GM23338 (cell line): Measurements from ENCODE around the gene SHISA9. TPM values are rescaled to one million over a fixed set of nuclear protein-coding genes. Genes with fewer than 3 reads are reported as not detected.

Experiments
- ATAC-seq: fragments of 200-7000 bp; cut with Tn5 transposase; 3 replicates; pipeline ENCODE4 v1.9.1; 2020
- DNase-seq: peaks from one replicate; pipeline ENCODE4 v3.0.0-alpha.2; 2015; ENCODE audit warnings: low spot score
- H2AFZ ChIP-seq: fragments of 200-600 bp; sonication (generic); 2 replicates; pipeline ENCODE4 v1.8.0; 2016; ENCODE audit warnings: antibody characterized with exemption, mild to moderate bottlenecking, moderate library complexity
- H3F3A ChIP-seq: fragments of 200-600 bp; sonication (generic); replicated peaks from 2 replicates; pipeline ENCODE4 v1.8.0; 2017; ENCODE audit warnings: antibody characterized with exemption, mixed run types, low read depth
- H3K27ac ChIP-seq: fragments of 200-600 bp; sonication (generic); 2 replicates; pipeline ENCODE4 v1.6.1; 2016; ENCODE audit warnings: low read depth
- H3K27me3 ChIP-seq: fragments of 200-600 bp; sonication (generic); 2 replicates; pipeline ENCODE4 v1.8.0; 2016; ENCODE audit warnings: mild to moderate bottlenecking, mixed run types, moderate library complexity; ENCODE audit not compliant: insufficient read depth
- H3K36me3 ChIP-seq: fragments of 200-600 bp; sonication (generic); 2 replicates; pipeline ENCODE4 v1.8.0; 2016; ENCODE audit warnings: mild to moderate bottlenecking; ENCODE audit not compliant: insufficient read depth
- H3K4me1 ChIP-seq: fragments of 200-600 bp; sonication (generic); 2 replicates; pipeline ENCODE4 v1.8.0; 2016; ENCODE audit warnings: mild to moderate bottlenecking, moderate library complexity; ENCODE audit not compliant: insufficient read depth
- H3K4me2 ChIP-seq: fragments of 200-600 bp; sonication (generic); 2 replicates; pipeline ENCODE4 v1.7.1; 2017; ENCODE audit warnings: mixed run types
- H3K4me3 ChIP-seq: fragments of 200-600 bp; sonication (generic); 2 replicates; pipeline ENCODE4 v1.6.1; 2016; ENCODE audit warnings: mixed run types
- H3K79me2 ChIP-seq: fragments of 200-600 bp; sonication (generic); replicated peaks from 2 replicates; pipeline ENCODE4 v1.8.0; 2017; ENCODE audit warnings: mild to moderate bottlenecking; ENCODE audit not compliant: insufficient read depth
- H3K9me2 ChIP-seq: fragments of 200-600 bp; sonication (generic); 2 replicates; pipeline ENCODE4 v1.8.0; 2017; ENCODE audit not compliant: insufficient read depth
- H4K20me1 ChIP-seq: fragments of 200-600 bp; sonication (generic); replicated peaks from 2 replicates; pipeline ENCODE4 v1.8.0; 2017; ENCODE audit warnings: mild to moderate bottlenecking; ENCODE audit not compliant: insufficient read depth
- H3K27ac Mint-ChIP-seq: 2 replicates; pipeline ENCODE4 v1.8.0; 2020; ENCODE audit warnings: inconsistent platforms, mild to moderate bottlenecking, moderate library complexity, mixed read lengths
- H3K27me3 Mint-ChIP-seq: 3 replicates; pipeline ENCODE4 v1.8.0; 2022; ENCODE audit warnings: low read depth, mild to moderate bottlenecking, moderate library complexity, mixed read lengths, inconsistent platforms; ENCODE audit not compliant: insufficient read depth, poor library complexity
- H3K36me3 Mint-ChIP-seq: 3 replicates; pipeline ENCODE4 v1.8.0; 2021; ENCODE audit warnings: low read depth, mild to moderate bottlenecking, inconsistent platforms, moderate library complexity, mixed read lengths
- H3K4me1 Mint-ChIP-seq: 3 replicates; pipeline ENCODE4 v1.8.0; 2020; ENCODE audit warnings: mild to moderate bottlenecking, inconsistent platforms, mixed read lengths
- H3K4me3 Mint-ChIP-seq: 3 replicates; pipeline ENCODE4 v1.8.0; 2021; ENCODE audit warnings: moderate library complexity, mild to moderate bottlenecking, inconsistent platforms, mixed read lengths
- H3K9me3 Mint-ChIP-seq: 3 replicates; pipeline ENCODE4 v1.8.0; 2020; ENCODE audit warnings: moderate library complexity, mild to moderate bottlenecking, inconsistent platforms, mixed read lengths
- CREB1 ChIP-seq: fragments of 250-450 bp; sonication (Bioruptor Pico); IDR thresholded peaks from 2 replicates; pipeline ENCODE4 v1.5.0; 2020; ENCODE audit warnings: low read depth, mild to moderate bottlenecking, moderate library complexity
- EZH2 ChIP-seq: fragments of 200-600 bp; sonication (generic); IDR thresholded peaks from one replicate; pipeline ENCODE4 v1.8.0; 2017; ENCODE audit warnings: antibody characterized with exemption, mild to moderate bottlenecking, low read depth; ENCODE audit not compliant: unreplicated experiment
- EZH2phosphoT487 ChIP-seq: fragments of 200-600 bp; sonication (generic); IDR thresholded peaks from one replicate; pipeline ENCODE4 v1.8.1; 2018; ENCODE audit warnings: antibody characterized with exemption; ENCODE audit not compliant: unreplicated experiment
- JUNB ChIP-seq: IDR thresholded peaks from one replicate; pipeline ENCODE4 v1.6.1; 2016; ENCODE audit warnings: antibody characterized with exemption; ENCODE audit not compliant: unreplicated experiment
- NANOG ChIP-seq: IDR thresholded peaks from 2 replicates; pipeline ENCODE4 v1.6.1; 2016; ENCODE audit warnings: antibody characterized with exemption, borderline replicate concordance
- POLR2AphosphoS5 ChIP-seq: IDR thresholded peaks from 2 replicates; pipeline ENCODE4 v1.6.1; 2016; ENCODE audit warnings: antibody characterized with exemption, low read depth
- REST ChIP-seq: IDR thresholded peaks from one replicate; pipeline ENCODE4 v1.6.1; 2018; ENCODE audit warnings: antibody characterized with exemption; ENCODE audit not compliant: unreplicated experiment
- STAT1 ChIP-seq: IDR thresholded peaks from one replicate; pipeline ENCODE4 v1.6.1; 2016; ENCODE audit warnings: antibody characterized with exemption; ENCODE audit not compliant: unreplicated experiment
- ZNF114 ChIP-seq: fragments of 250-450 bp; sonication (Bioruptor Pico); IDR thresholded peaks from 2 replicates; pipeline ENCODE4 v1.5.0; 2020; ENCODE audit warnings: mild to moderate bottlenecking, moderate library complexity
- ZNF331 ChIP-seq: fragments of 250-450 bp; sonication (Bioruptor Pico); IDR thresholded peaks from 2 replicates; pipeline ENCODE4 v1.5.0; 2020; ENCODE audit warnings: low read depth, mild to moderate bottlenecking, moderate library complexity
- ZNF462 ChIP-seq: fragments of 250-450 bp; sonication (Bioruptor Pico); IDR thresholded peaks from 2 replicates; pipeline ENCODE4 v1.5.0; 2020; ENCODE audit warnings: mild to moderate bottlenecking, moderate library complexity
- polyA plus RNA-seq: library from polyadenylated mRNA; unstranded; fragments of >200 nt; fragmentation: Nextera tagmentation; extraction: Ambion mirVana; gene quantifications from 2 replicates; pipeline ENCODE4 v1.2.1, GENCODE V29; 2016
- total RNA-seq: library from RNA; depleted of rRNA; stranded (reverse); fragments of >200 nt; shearing (Covaris generic); gene quantifications from 2 replicates; pipeline ENCODE4 v1.2.3, GENCODE V29; 2014
- TF ChIP-seq, protein P1 (sequence below): IDR thresholded peaks from 2 replicates; pipeline ENCODE4 v1.6.1; 2016; ENCODE audit warnings: antibody characterized with exemption
- TF ChIP-seq, protein P2 (sequence below), 2 experiments: fragments of 200-600 bp in 1 of 2; sonication (generic) in 1 of 2; conservative IDR thresholded peaks; 2 replicates each; pipeline versions ENCODE4 v1.5.1 to v1.6.1; 2016 to 2017; ENCODE audit warnings: antibody characterized with exemption in 2 of 2, low read depth in 2 of 2, mild to moderate bottlenecking in 2 of 2, moderate library complexity in 1 of 2

Gene SHISA9
- total and polyA plus RNA-seq, 2 experiments from 2014 or later: 10.4 to 45.6 TPM

- Histone ChIP-seq H3K4me3 (peak overlapping the region; percentile 99), H3K4me2 (peak overlapping the region; percentile 97), H3K79me2 (peaks cover 74% of the 10 kb centered on the region), H3K36me3 (peaks cover 2% of the 10 kb centered on the region; the same call in 1 of the 2 replicates), H4K20me1 (peaks cover 30% of the 10 kb centered on the region), H3K4me1 (peaks cover 46% of the 10 kb centered on the region), H2AFZ (peak overlapping the region; percentile 93), H3F3A (no peaks in the 10 kb centered on the region; the same call in 1 of the 2 replicates), H3K27ac (no peak overlapping the region), H3K9me2 (no peaks in the 10 kb centered on the region), H3K27me3 (peaks cover 17% of the 10 kb centered on the region)
- Mint-ChIP-seq H3K4me3 (peak overlapping the region; percentile 96), H3K27me3 (peaks cover 27% of the 10 kb centered on the region), H3K4me1 (peaks cover 46% of the 10 kb centered on the region), H3K27ac (peak overlapping the region; percentile 23; the same call in 1 of the 2 replicates), H3K9me3 (no peaks in the 10 kb centered on the region), H3K36me3 (peaks cover 18% of the 10 kb centered on the region)
- DNase-seq (peak; percentile 69), ATAC-seq (peak; percentile 23)
- TF ChIP-seq EZH2 (no peak), REST (no peak), STAT1 (no peak), ZNF331 (CRISPR knock-in tag) (no peak), POLR2AphosphoS5 (no peak), CREB1 (CRISPR knock-in tag) (no peak), ZNF462 (CRISPR knock-in tag) (no peak), NANOG (no peak), ZNF114 (CRISPR knock-in tag) (no peak), EZH2phosphoT487 (no peak), JUNB (no peak)
- TF ChIP-seq, protein P1, sequence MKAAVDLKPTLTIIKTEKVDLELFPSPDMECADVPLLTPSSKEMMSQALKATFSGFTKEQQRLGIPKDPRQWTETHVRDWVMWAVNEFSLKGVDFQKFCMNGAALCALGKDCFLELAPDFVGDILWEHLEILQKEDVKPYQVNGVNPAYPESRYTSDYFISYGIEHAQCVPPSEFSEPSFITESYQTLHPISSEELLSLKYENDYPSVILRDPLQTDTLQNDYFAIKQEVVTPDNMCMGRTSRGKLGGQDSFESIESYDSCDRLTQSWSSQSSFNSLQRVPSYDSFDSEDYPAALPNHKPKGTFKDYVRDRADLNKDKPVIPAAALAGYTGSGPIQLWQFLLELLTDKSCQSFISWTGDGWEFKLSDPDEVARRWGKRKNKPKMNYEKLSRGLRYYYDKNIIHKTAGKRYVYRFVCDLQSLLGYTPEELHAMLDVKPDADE: no peak
- TF ChIP-seq, protein P2, sequence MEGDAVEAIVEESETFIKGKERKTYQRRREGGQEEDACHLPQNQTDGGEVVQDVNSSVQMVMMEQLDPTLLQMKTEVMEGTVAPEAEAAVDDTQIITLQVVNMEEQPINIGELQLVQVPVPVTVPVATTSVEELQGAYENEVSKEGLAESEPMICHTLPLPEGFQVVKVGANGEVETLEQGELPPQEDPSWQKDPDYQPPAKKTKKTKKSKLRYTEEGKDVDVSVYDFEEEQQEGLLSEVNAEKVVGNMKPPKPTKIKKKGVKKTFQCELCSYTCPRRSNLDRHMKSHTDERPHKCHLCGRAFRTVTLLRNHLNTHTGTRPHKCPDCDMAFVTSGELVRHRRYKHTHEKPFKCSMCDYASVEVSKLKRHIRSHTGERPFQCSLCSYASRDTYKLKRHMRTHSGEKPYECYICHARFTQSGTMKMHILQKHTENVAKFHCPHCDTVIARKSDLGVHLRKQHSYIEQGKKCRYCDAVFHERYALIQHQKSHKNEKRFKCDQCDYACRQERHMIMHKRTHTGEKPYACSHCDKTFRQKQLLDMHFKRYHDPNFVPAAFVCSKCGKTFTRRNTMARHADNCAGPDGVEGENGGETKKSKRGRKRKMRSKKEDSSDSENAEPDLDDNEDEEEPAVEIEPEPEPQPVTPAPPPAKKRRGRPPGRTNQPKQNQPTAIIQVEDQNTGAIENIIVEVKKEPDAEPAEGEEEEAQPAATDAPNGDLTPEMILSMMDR (conservative IDR thresholded peaks at IDR 0.05; ENCODE audit: low read depth in 2 of 2): no peak
These were observed 2.3 kb downstream of the SHISA9 start for GRCh38 chr16:12903407-12904328.
